ENCODE measurements around the gene BRAP. TPM values are rescaled to one million over a fixed set of nuclear protein-coding genes. Genes with fewer than 3 reads are reported as not detected.

The BRAP gene
- total RNA-seq, 1 donor from 2014 or later: 26.5 TPM

DNA sequence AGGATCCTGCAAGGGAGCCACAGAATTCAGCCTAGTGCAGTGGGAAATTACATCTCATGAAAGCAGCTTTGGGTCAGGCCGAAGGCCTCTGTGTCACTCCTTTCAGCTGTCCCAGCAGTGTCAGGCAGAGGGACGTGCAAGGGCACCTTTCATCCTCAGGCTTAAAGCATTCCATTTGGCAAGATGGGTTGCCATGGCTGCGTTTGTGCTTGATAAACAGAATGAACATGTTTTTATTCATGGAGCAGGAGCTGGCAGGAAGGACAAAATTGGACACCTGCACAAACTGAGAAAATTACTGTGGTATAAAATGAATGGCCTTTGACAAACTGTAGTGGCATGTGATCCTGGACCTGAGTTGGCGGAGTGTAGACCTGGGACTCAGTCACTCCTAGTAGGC is 29.5 kb upstream of the BRAP start:
- H3K9me3 ChIP-seq (ENCODE audit: low read depth): no peaks in the 10 kb centered on the region
- no peak overlapping the region for H2AFZ ChIP-seq (replicated peaks)
- H4K20me1 ChIP-seq (ENCODE audit: low read depth): no peaks in the 10 kb centered on the region
- no peaks in the 10 kb centered on the region for H3K4me1 ChIP-seq
- no peak overlapping the region for H3K4me2 ChIP-seq
- no peak overlapping the region for H3K9ac ChIP-seq
- no peaks in the 10 kb centered on the region for H3K27me3 Mint-ChIP-seq (ENCODE audit: insufficient read depth, low read depth)
- H3K4me1 Mint-ChIP-seq: peaks cover 19% of the 10 kb centered on the region
- H3K4me3 Mint-ChIP-seq: peak overlapping the region; percentile 73
- peaks cover 17% of the 10 kb centered on the region for H3K36me3 Mint-ChIP-seq
- no peaks in the 10 kb centered on the region for H3K36me3 ChIP-seq
- H3K4me3 ChIP-seq: no peak overlapping the region
- H3K27me3 ChIP-seq: no peaks in the 10 kb centered on the region
- TF ChIP-seq EZH2 (IDR thresholded peaks at IDR 0.05) (no peak), EZH2phosphoT487 (IDR thresholded peaks at IDR 0.05) (no peak), CTCF (IDR thresholded peaks at IDR 0.05) (no peak)
- no peaks in the 10 kb centered on the region for H3K79me2 ChIP-seq (ENCODE audit: low read depth)
- H3K27ac ChIP-seq: no peak overlapping the region
- peak overlapping the region; percentile 92 for H3K27ac Mint-ChIP-seq
- DNase-seq (ENCODE audit: low spot score): no peak
- H3F3A ChIP-seq (ENCODE audit: low read depth): no peaks in the 10 kb centered on the region
- H3K9me3 Mint-ChIP-seq: no peaks in the 10 kb centered on the region

DNA sequence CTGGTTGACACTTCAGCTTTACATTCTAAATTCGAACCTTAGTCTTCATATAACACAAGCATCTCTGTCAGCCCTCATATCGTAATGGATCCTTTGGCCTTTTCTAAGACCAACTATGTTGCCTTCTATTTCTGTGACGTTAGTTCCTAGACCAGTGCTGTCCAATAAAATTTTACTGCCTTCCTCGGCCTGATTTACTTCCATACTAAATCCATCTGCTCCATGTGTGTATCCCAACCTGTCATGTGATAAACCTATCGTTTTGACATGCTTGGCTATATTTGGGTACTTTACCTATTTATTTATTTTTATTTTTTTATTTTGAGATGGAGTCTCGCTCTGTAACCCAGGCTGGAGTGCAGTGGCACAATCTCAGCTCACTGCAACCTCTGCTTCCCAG is 20.4 kb upstream of the BRAP start:
- Histone ChIP-seq H3K4me2 (no peak overlapping the region), H3K27me3 (no peaks in the 10 kb centered on the region), H3K4me3 (no peak overlapping the region), H3K9me3 (ENCODE audit: low read depth) (no peaks in the 10 kb centered on the region), H3F3A (ENCODE audit: low read depth) (no peaks in the 10 kb centered on the region), H3K9ac (no peak overlapping the region), H2AFZ (replicated peaks) (no peak overlapping the region), H4K20me1 (ENCODE audit: low read depth) (no peaks in the 10 kb centered on the region), H3K4me1 (no peaks in the 10 kb centered on the region), H3K79me2 (ENCODE audit: low read depth) (no peaks in the 10 kb centered on the region), H3K36me3 (no peaks in the 10 kb centered on the region), H3K27ac (no peak overlapping the region)
- H3K4me3 Mint-ChIP-seq: no peak overlapping the region
- H3K9me3 Mint-ChIP-seq: no peaks in the 10 kb centered on the region
- no peak overlapping the region for H3K27ac Mint-ChIP-seq
- H3K36me3 Mint-ChIP-seq: peaks cover 20% of the 10 kb centered on the region
- no peak for TF ChIP-seq CTCF (IDR thresholded peaks at IDR 0.05)
- no peak for TF ChIP-seq EZH2phosphoT487 (IDR thresholded peaks at IDR 0.05)
- TF ChIP-seq EZH2 (IDR thresholded peaks at IDR 0.05): no peak
- no peaks in the 10 kb centered on the region for H3K27me3 Mint-ChIP-seq (ENCODE audit: insufficient read depth, low read depth)
- no peak for DNase-seq (ENCODE audit: low spot score)
- H3K4me1 Mint-ChIP-seq: no peaks in the 10 kb centered on the region

DNA sequence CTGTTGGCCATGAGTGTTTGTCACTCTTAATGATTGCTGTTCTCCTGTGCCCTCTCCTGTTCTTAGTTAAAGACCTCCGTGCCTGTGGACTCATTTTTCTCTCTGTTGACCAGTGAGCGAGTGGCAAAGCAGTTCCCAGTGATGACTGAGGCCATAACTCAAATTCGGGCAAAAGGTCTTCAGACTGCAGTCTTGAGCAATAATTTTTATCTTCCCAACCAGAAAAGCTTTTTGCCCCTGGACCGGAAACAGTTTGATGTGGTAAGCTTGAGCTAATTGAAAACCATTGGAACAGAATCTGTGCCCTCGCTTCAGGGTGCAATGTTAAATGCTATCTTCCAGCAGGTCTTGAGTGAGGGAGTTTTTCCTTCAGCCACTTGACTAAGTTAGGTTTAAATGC is 19.9 kb upstream of the BRAP start:
- Histone ChIP-seq H3K4me3 (no peak overlapping the region), H2AFZ (replicated peaks) (no peak overlapping the region), H3K9ac (no peak overlapping the region), H3K36me3 (no peaks in the 10 kb centered on the region), H3F3A (ENCODE audit: low read depth) (no peaks in the 10 kb centered on the region), H3K4me2 (no peak overlapping the region), H3K9me3 (ENCODE audit: low read depth) (no peaks in the 10 kb centered on the region), H3K27ac (no peak overlapping the region), H3K27me3 (no peaks in the 10 kb centered on the region), H3K4me1 (no peaks in the 10 kb centered on the region), H3K79me2 (ENCODE audit: low read depth) (no peaks in the 10 kb centered on the region), H4K20me1 (ENCODE audit: low read depth) (no peaks in the 10 kb centered on the region)
- Mint-ChIP-seq H3K4me3 (no peak overlapping the region), H3K27me3 (ENCODE audit: insufficient read depth, low read depth) (no peaks in the 10 kb centered on the region), H3K4me1 (no peaks in the 10 kb centered on the region), H3K9me3 (no peaks in the 10 kb centered on the region), H3K27ac (no peak overlapping the region), H3K36me3 (peaks cover 18% of the 10 kb centered on the region)
- TF ChIP-seq CTCF (IDR thresholded peaks at IDR 0.05): no peak
- no peak for TF ChIP-seq EZH2 (IDR thresholded peaks at IDR 0.05)
- TF ChIP-seq EZH2phosphoT487 (IDR thresholded peaks at IDR 0.05): no peak
- DNase-seq (ENCODE audit: low spot score): no peak

Measured in neural progenitor cell (in vitro differentiated cells).